Activated CD8-positive, alpha-beta memory T cell treated with anti-CD3 and anti-CD28 coated beads, Interleukin-2, amount 50 U/mL, for 48 hours (primary cell): Measurements from ENCODE around the gene NR3C1.

ENCODE experiments used
- DNase-seq: peaks from one replicate; pipeline ENCODE4 v3.0.0-alpha.2; 2020

Gene NR3C1

DNA sequence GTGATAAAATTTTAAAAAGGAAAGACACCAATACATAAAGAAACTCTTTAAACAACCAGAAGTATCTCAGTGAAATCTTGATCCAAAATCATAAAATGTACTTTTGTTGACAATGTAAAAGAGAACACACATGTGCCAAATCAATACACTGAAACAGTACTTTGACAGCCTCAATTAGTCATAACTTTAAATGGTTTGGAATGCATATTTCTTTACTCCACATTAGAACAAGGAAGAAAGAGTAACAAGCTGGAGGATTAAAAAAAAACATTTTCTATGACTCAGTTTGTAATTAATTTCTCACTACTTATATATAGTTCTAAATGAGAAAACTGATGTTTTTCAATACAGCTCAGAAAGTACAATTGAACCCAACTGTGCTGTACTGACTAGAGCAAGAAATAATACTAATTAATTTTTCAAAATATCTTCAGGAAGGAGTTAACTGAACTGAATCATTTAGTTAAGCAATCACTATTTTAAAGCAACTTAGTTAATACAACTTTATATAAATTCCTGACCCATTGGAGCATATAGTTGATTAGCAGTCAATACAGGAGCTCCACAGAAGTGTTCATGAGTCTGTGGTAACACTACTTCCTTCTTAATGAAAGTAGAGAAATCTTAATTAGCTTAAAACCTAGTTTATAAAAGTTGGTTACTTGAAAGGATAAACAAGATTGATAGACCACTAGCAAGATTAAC is 101.0 kb downstream of the NR3C1 start:
- DNase-seq: no peak

DNA sequence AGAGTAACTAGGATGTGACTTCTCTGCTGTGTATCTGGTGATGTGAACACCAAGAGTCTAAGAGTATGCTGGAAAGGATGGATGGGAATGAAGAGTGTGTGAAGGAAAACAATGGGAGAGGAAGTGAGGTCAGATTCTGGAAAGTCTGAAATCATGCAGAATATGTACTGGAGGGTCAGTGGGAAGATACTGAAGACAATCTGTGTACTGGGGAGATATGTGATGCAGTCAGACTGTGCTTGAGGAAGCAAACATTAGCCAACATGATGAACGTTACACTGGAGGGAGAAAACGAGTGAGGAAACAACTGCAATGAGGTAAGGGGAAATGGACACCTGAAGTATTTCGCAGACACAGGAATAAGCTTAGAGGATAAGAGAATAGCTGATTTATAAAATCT is 105.7 kb downstream of the NR3C1 start:
- no peak for DNase-seq

DNA sequence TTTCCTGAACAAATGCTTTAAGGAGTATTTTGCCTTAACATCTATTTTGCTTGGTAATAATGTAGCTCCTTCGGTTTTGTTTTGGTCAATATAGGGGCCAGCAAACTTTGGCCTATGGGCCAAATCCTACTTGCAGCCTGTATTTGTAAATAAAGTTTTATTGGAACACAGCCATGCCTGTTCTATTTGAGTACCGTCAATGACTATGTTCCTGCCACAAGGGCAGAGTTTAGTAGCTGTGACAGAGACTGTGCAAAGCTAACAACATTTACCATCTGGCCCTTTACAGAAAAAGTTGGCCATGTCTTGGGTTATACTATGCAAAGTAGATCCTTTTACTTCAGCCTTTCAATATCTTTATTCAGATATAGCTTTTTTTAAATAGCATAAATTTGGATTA is 113.4 kb downstream of the NR3C1 start:
- DNase-seq: no peak

- no peak for DNase-seq
Observed at GRCh38 chr5:143284521-143284920, 119.0 kb downstream of the NR3C1 start.

- no peak for DNase-seq
Observed at GRCh38 chr5:143284002-143284401, 119.5 kb downstream of the NR3C1 start.

DNA sequence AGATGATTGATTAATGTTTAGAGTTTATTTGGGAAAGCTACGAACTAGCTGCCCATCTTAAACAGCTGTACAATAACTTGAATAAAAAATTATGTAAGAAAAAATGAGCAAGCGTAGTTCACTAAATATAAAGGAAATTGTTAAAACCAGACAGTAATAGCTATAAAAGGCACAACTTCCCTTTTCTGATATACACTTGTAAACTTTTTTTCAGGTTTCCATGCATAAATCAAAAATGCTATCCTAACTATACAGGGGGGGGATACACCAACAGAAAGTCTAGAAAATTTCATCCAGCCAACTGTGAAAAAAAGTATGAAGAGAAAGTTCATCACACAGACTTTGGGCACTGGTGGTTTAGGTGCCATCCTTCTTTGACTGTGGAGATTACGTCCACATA is 122.3 kb downstream of the NR3C1 start:
- DNase-seq: no peak

DNA sequence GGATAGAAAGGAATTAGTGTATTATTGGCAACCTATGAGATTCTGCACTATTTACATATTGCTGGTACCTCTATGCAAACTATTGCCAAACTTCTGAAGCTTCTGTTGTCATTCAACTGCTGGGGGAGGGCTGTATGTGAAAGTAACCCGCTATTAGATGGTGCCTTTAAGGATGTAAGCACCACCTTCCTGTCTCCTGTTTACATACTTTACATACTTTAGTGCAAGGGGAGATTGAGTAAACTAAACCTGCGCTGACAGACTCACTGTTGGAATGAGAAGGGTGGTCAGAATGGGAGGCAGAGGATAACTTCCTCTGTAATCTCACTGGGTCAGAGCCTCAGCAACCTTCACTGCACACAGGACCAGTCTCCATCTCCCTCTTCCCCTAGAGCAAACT is 123.8 kb downstream of the NR3C1 start:
- no peak for DNase-seq

GRCh38 chr5:143277536-143277935 is 126.0 kb downstream of the NR3C1 start:
- no peak for DNase-seq

- DNase-seq: no peak
Observed at GRCh38 chr5:143275512-143276363, 127.7 kb downstream of the NR3C1 start.

DNA sequence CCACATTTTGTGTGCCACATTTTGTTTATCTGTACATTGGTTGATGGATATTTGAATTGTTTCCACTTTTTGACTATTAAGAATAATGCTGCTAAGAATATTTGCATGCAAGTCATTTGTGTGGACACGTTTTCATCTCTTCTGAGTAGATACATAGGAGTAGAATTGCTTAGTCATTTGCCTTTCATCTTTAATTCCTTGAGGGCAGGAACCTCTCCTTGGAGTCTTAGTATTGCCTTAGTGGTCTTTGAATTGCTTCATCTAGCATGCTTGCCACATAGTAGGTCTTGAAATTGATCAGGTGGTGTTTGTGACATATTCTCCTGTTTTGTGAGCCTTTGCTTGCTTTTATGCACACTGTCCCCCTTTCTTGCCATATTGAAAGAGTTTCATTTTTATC is 128.5 kb downstream of the NR3C1 start:
- DNase-seq: no peak

- no peak for DNase-seq
Observed at GRCh38 chr5:143271431-143271830, 132.1 kb downstream of the NR3C1 start.

GRCh38 chr5:143268388-143268787 is 135.1 kb downstream of the NR3C1 start:
- DNase-seq: no peak

- no peak for DNase-seq
Observed at GRCh38 chr5:143267186-143267585, 136.3 kb downstream of the NR3C1 start.

DNA sequence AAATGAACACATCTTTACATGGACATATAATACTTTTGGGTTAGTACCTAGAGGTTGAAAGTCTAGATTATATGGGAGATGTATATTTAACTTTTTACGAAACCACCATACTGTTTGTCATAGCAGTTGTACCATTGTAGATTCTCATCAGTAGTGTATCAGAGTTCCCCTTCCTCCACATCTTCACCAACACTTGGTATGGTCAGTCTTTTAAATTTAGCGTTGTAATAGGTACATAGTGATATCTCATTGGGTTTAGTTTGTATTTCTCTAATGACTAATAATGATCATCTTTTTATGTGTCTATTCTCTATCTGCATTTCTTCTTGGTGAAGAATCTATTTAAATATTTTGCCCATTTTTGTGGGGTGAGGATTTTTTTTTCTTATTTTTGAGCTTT is 137.5 kb downstream of the NR3C1 start:
- DNase-seq: no peak

- no peak for DNase-seq
Observed at GRCh38 chr5:143263272-143263810, 140.1 kb downstream of the NR3C1 start.

GRCh38 chr5:143262393-143263174 is 140.9 kb downstream of the NR3C1 start:
- no peak for DNase-seq

GRCh38 chr5:143261748-143262392 is 141.6 kb downstream of the NR3C1 start:
- no peak for DNase-seq

DNA sequence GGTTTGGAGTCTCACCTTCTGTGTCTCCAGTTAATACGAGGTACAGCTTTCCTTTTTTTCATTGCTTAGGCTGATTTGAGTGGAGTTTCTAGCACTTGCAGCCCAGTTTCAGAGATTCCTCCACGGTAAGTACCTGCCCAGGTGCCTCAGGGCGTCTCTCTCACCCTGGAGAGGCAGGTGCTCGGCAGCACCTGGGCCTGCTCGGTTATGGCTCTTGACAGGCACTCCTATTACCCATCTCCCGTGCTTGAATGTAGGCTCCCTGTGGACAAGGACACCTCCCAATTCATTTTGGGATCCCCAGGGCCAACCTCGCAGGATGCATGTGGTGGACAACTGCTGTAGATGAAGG is 144.3 kb downstream of the NR3C1 start:
- DNase-seq: no peak

GRCh38 chr5:143258559-143259253 is 144.8 kb downstream of the NR3C1 start:
- no peak for DNase-seq

GRCh38 chr5:143254819-143255218 is 148.7 kb downstream of the NR3C1 start:
- DNase-seq: no peak

- DNase-seq: no peak
Observed at GRCh38 chr5:143251946-143252345, 151.5 kb downstream of the NR3C1 start.

DNA sequence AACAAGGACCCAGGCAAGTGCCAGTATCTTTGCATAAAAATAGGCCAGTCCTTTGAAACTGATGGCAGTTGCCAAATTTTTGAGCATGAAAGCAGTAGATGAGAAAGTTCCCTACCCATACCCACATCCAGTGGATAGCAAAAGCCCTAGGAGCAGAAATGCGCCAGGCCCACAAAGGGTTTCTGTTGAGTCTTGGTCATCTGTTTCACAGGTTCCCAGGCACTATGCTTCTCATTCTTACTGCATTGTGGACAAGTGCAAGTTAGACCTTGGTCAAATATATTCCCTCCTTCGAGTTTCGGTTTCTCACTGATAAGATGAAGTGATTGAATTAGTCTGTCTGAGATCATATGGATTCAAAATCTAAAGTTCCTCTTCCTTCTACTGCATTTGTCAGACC is 152.3 kb downstream of the NR3C1 start:
- DNase-seq: no peak
